Esophagus muscularis mucosa (tissue), 4 donors: Measurements from ENCODE around the gene RHOT1. TPM values are rescaled to one million over a fixed set of nuclear protein-coding genes. Genes with fewer than 3 reads are reported as not detected.

Experiments used
- DNase-seq: peaks from one replicate; pipeline ENCODE4 v3.0.0-alpha.2; 2017; ENCODE audit errors: extremely low spot score
- H3K27ac ChIP-seq, 4 donors: fragments of 200-600 bp; sonication (generic); replicated peaks in 1 of 4; 1 replicate in 3 of 4; 2 replicates in 1 of 4; pipeline ENCODE4 v1.5.1; 2016 to 2019; ENCODE audit warnings: mild to moderate bottlenecking in 1 of 4
- H3K27me3 ChIP-seq, 4 donors: fragments of 200-600 bp; sonication (generic); one replicate each; pipeline versions ENCODE4 v1.5.1 to v1.6.0; 2016 to 2019
- H3K36me3 ChIP-seq, 4 donors: fragments of 200-600 bp; sonication (generic); one replicate each; pipeline ENCODE4 v1.5.1; 2016 to 2019
- H3K4me1 ChIP-seq, 4 donors: fragments of 200-600 bp; sonication (generic); one replicate each; pipeline ENCODE4 v1.5.1; 2016 to 2019
- H3K4me3 ChIP-seq, 4 donors: fragments of 200-600 bp; sonication (generic); 1 replicate in 2 of 4; 2 replicates in 2 of 4; pipeline ENCODE4 v1.5.1; 2016 to 2019; ENCODE audit warnings: mild to moderate bottlenecking in 4 of 4, moderate library complexity in 1 of 4
- H3K9me3 ChIP-seq, 4 donors: fragments of 200-600 bp; sonication (generic); 1 replicate in 3 of 4; 2 replicates in 1 of 4; pipeline ENCODE4 v1.5.1; 2016 to 2019
- CTCF ChIP-seq, 3 experiments: fragments of 200-600 bp in 2 of 3; fragments of 450-650 bp in 1 of 3; sonication (generic) in 2 of 3; IDR thresholded peaks; one replicate each; pipeline ENCODE4 v1.5.1; 2017 to 2019; ENCODE audit warnings: antibody characterized with exemption in 3 of 3, mild to moderate bottlenecking in 2 of 3, moderate library complexity in 1 of 3
- EP300 ChIP-seq: sonication (generic); formaldehyde crosslinking; IDR thresholded peaks from one replicate; pipeline ENCODE4 v1.6.1; 2017; ENCODE audit warnings: antibody characterized with exemption
- POLR2A ChIP-seq: fragments of 450-650 bp; IDR thresholded peaks from one replicate; pipeline ENCODE4 v1.6.1; 2017; ENCODE audit warnings: antibody characterized with exemption, moderate library complexity, mild to moderate bottlenecking, low read depth
- POLR2AphosphoS5 ChIP-seq, 2 donors: sonication (generic); formaldehyde crosslinking; IDR thresholded peaks; one replicate each; pipeline ENCODE4 v1.6.1; 2017; ENCODE audit warnings: antibody characterized with exemption in 2 of 2
- WGBS: methylation state at CpG from one replicate; pipeline ENCODE4 v1.1.5; 2018; 5-methylcytosine and 5-hydroxymethylcytosine counted together
- intact Hi-C: fragments of 100-400 bp; cut with DNase I; formaldehyde crosslinking; loops from one replicate; pipeline ENCODE4 v1.15.1; 2023
- total RNA-seq, 4 donors: library from RNA; depleted of rRNA; stranded (reverse); fragments of >200 nt; gene quantifications; one replicate each; pipeline versions ENCODE4 v1.1.0 to v1.2.1, GENCODE V29; 2016

RHOT1 gene
- total RNA-seq, 4 donors from 2014 or later = 34.6 to 52.7 (median 43.1) TPM

GRCh38 chr17:32239456-32239855, 97.2 kb downstream of the RHOT1 start:
- DNase-seq = no peak
- no peak overlapping the region for H3K4me3 ChIP-seq
- no peaks in the 10 kb centered on the region for H3K9me3 ChIP-seq
- WGBS = 89% methylated on average over 2 of the region's 2 CpGs
- TF ChIP-seq POLR2AphosphoS5 (IDR thresholded peaks at IDR 0.05) (no peak), CTCF (IDR thresholded peaks at IDR 0.05) (no peak)
- no peaks in the 10 kb centered on the region for H3K27me3 ChIP-seq
- H3K4me1 ChIP-seq = peaks cover 5 to 20% (median 15%) of the 10 kb centered on the region in 4 donors
- no peak overlapping the region for H3K27ac ChIP-seq
- H3K36me3 ChIP-seq = no peaks in the 10 kb centered on the region
- intact Hi-C loops = no loop called here

- intact Hi-C loops = no loop called here
- DNase-seq = no peak
- H3K27ac ChIP-seq = no peak overlapping the region
- TF ChIP-seq POLR2AphosphoS5 (IDR thresholded peaks at IDR 0.05) (no peak), CTCF (IDR thresholded peaks at IDR 0.05) (no peak), EP300 (no peak), POLR2A (no peak)
- no peaks in the 10 kb centered on the region for H3K36me3 ChIP-seq
- 47% methylated on average over 8 of the region's 8 CpGs for WGBS
- no peaks in the 10 kb centered on the region for H3K27me3 ChIP-seq
- peaks cover 5 to 20% (median 15%) of the 10 kb centered on the region in 4 donors for H3K4me1 ChIP-seq
- H3K9me3 ChIP-seq = no peaks in the 10 kb centered on the region
- H3K4me3 ChIP-seq = no peak overlapping the region
Observed at GRCh38 chr17:32240750-32241149, 98.4 kb downstream of the RHOT1 start.

- intact Hi-C loops = no loop called here
- Histone ChIP-seq H3K27ac (no peak overlapping the region), H3K9me3 (no peaks in the 10 kb centered on the region), H3K4me1 (peaks cover 5 to 20% (median 15%) of the 10 kb centered on the region in 4 donors), H3K4me3 (no peak overlapping the region), H3K27me3 (no peaks in the 10 kb centered on the region), H3K36me3 (no peaks in the 10 kb centered on the region)
- no peak for DNase-seq
- TF ChIP-seq CTCF (IDR thresholded peaks at IDR 0.05) (no peak), POLR2AphosphoS5 (IDR thresholded peaks at IDR 0.05) (no peak)
- 59% methylated on average over 1 of the region's 1 CpG for WGBS
Observed at GRCh38 chr17:32241640-32242039, 99.3 kb downstream of the RHOT1 start.

GRCh38 chr17:32249475-32249874, 107.2 kb downstream of the RHOT1 start:
- Histone ChIP-seq H3K4me3 (no peak overlapping the region), H3K4me1 (no peaks in the 10 kb centered on the region), H3K36me3 (no peaks in the 10 kb centered on the region), H3K27me3 (no peaks in the 10 kb centered on the region), H3K27ac (no peak overlapping the region), H3K9me3 (no peaks in the 10 kb centered on the region)
- intact Hi-C loops = no loop called here
- DNase-seq = no peak
- TF ChIP-seq POLR2AphosphoS5 (IDR thresholded peaks at IDR 0.05) = no peak
- no peak for TF ChIP-seq POLR2A
- TF ChIP-seq CTCF (IDR thresholded peaks at IDR 0.05) = no peak
- TF ChIP-seq EP300 = no peak
- 91% methylated on average over 3 of the region's 3 CpGs for WGBS

- 60% methylated on average over 12 of the region's 12 CpGs for WGBS
- Histone ChIP-seq H3K4me1 (peaks cover 0 to 9% (median 2%) of the 10 kb centered on the region in 4 donors), H3K9me3 (no peaks in the 10 kb centered on the region), H3K36me3 (no peaks in the 10 kb centered on the region), H3K27me3 (no peaks in the 10 kb centered on the region), H3K27ac (no peak overlapping the region), H3K4me3 (no peak overlapping the region)
- DNase-seq = no peak
- intact Hi-C loops = loop anchor here (1.0 kb wide), 1 partner anchor 68 kb away; no protein-coding TSS in a partner anchor
- TF ChIP-seq POLR2AphosphoS5 (IDR thresholded peaks at IDR 0.05) (peak in 1 of 2 donors; percentile 16), CTCF (IDR thresholded peaks at IDR 0.05) (peak; percentile 91 to 99 (median 95)), EP300 (no peak), POLR2A (no peak)
Observed at GRCh38 chr17:32253117-32253611, 110.9 kb downstream of the RHOT1 start.
